ENCODE data around the gene PCNX4. TPM values are rescaled to one million over a fixed set of nuclear protein-coding genes. Genes with fewer than 3 reads are reported as not detected.

PCNX4 gene
- total and polyA plus RNA-seq, 8 donors = 6.8 to 105 (median 30.7) TPM

DNA sequence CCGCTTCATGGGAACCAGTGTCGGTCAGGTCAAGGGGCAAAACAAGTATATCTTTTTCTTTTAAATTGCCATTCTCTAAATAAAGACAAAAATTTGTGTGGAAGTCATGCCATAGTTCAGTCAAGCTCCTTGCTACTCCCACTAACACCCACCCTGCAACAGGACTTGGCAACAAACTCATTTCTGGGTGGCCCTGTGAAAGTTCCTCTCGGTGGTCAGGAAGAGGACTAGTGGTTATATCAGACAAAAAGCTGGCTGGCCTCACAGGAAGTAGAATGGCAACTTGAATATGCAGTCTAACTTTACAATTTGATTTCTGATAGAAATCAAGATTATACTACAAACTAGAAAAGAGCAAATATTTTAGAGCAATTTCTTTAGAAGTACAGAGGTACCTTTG lies 62.3 kb downstream of the PCNX4 start:
- WGBS, 5 donors = 72 to 94% (median 80%) methylated on average over 3 of the region's 3 CpGs
- Histone ChIP-seq H3K36me3 (peaks cover 15 to 63% (median 49%) of the 10 kb centered on the region in 4 donors), H3K9me3 (no peaks in the 10 kb centered on the region), H3K4me3 (no peak overlapping the region), H3K27ac (peak overlapping the region in 3 of 5 donors; percentile 2 to 58 (median 4)), H3K27me3 (no peaks in the 10 kb centered on the region), H3K4me1 (peaks cover 0 to 71% (median 36%) of the 10 kb centered on the region in 4 donors)
- no peak for DNase-seq
- TF ChIP-seq EP300 (IDR thresholded peaks at IDR 0.05) (no peak), POLR2AphosphoS5 (IDR thresholded peaks at IDR 0.05) (no peak), POLR2A (IDR thresholded peaks at IDR 0.05) (no peak)
- TF ChIP-seq, protein P1, sequence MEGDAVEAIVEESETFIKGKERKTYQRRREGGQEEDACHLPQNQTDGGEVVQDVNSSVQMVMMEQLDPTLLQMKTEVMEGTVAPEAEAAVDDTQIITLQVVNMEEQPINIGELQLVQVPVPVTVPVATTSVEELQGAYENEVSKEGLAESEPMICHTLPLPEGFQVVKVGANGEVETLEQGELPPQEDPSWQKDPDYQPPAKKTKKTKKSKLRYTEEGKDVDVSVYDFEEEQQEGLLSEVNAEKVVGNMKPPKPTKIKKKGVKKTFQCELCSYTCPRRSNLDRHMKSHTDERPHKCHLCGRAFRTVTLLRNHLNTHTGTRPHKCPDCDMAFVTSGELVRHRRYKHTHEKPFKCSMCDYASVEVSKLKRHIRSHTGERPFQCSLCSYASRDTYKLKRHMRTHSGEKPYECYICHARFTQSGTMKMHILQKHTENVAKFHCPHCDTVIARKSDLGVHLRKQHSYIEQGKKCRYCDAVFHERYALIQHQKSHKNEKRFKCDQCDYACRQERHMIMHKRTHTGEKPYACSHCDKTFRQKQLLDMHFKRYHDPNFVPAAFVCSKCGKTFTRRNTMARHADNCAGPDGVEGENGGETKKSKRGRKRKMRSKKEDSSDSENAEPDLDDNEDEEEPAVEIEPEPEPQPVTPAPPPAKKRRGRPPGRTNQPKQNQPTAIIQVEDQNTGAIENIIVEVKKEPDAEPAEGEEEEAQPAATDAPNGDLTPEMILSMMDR (IDR thresholded peaks at IDR 0.05) = no peak
- intact Hi-C loops (cut with DNase I; ENCODE audit: low total_unique reads) = no loop called here

GRCh38 chr14:60154671-60155070 lies 62.9 kb downstream of the PCNX4 start:
- H3K4me3 ChIP-seq = no peak overlapping the region
- DNase-seq = no peak
- peaks cover 0 to 77% (median 39%) of the 10 kb centered on the region in 4 donors for H3K4me1 ChIP-seq
- no peak for TF ChIP-seq POLR2AphosphoS5 (IDR thresholded peaks at IDR 0.05)
- TF ChIP-seq EP300 (IDR thresholded peaks at IDR 0.05) = no peak
- TF ChIP-seq, protein P1 (IDR thresholded peaks at IDR 0.05) = no peak
- WGBS, 5 donors = 86 to 97% (median 92%) methylated on average over 2 of the region's 2 CpGs
- H3K36me3 ChIP-seq = peaks cover 15 to 56% (median 43%) of the 10 kb centered on the region in 4 donors
- no peaks in the 10 kb centered on the region for H3K27me3 ChIP-seq
- intact Hi-C loops (cut with DNase I; ENCODE audit: low total_unique reads) = no loop called here
- H3K9me3 ChIP-seq = no peaks in the 10 kb centered on the region
- peak overlapping the region in 3 of 5 donors; percentile 2 to 58 (median 4) for H3K27ac ChIP-seq

DNA sequence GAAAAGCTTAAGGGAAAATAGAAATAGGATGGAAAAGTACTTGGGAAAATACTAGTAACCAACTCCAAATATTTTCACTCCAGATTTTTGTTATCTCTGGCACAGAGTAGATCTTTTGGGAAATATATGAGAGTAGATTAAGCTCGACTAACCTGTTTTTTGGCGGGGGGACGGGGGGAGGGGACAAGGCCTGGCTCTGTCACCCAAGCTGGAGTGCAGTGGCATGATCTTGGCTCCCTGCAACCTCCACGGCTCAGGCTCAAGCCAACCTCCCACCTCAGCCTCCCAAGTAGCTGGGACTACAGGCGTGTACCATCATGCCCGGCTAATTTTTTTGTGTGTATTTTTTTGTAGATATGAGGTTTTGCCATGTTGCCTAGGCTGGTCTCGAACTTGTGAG lies 68.7 kb downstream of the PCNX4 start:
- TF ChIP-seq POLR2A (IDR thresholded peaks at IDR 0.05) (no peak), EP300 (IDR thresholded peaks at IDR 0.05) (no peak), POLR2AphosphoS5 (IDR thresholded peaks at IDR 0.05) (no peak)
- TF ChIP-seq, protein P1 (IDR thresholded peaks at IDR 0.05) = no peak

GRCh38 chr14:60161196-60162107 lies 69.7 kb downstream of the PCNX4 start:
- Histone ChIP-seq H3K36me3 (peaks cover 0 to 4% (median 1%) of the 10 kb centered on the region in 4 donors), H3K27ac (peak overlapping the region in 4 of 5 donors; percentile 7 to 57 (median 42)), H3K4me3 (no peak overlapping the region), H3K9me3 (no peaks in the 10 kb centered on the region), H3K27me3 (no peaks in the 10 kb centered on the region), H3K4me1 (peaks cover 11 to 88% (median 45%) of the 10 kb centered on the region in 4 donors)
- 66 to 86% (median 76%) methylated on average over 2 of the region's 2 CpGs for WGBS, 5 donors
- TF ChIP-seq EP300 (IDR thresholded peaks at IDR 0.05) (no peak), POLR2AphosphoS5 (IDR thresholded peaks at IDR 0.05) (no peak), POLR2A (IDR thresholded peaks at IDR 0.05) (no peak)
- TF ChIP-seq, protein P1 (IDR thresholded peaks at IDR 0.05) = no peak
- intact Hi-C loops (cut with DNase I; ENCODE audit: low total_unique reads) = loop anchor here (10.0 kb wide), 1 partner anchor 67 kb away; the partner anchor contains the start of gene PCNX4
- no peak for DNase-seq

More for the DNA sequence above, 68.7 kb downstream of the PCNX4 start:
- peaks cover 11 to 85% (median 44%) of the 10 kb centered on the region in 4 donors for H3K4me1 ChIP-seq
- 69 to 87% (median 77%) methylated on average over 7 of the region's 7 CpGs for WGBS, 5 donors
- no peak overlapping the region for H3K4me3 ChIP-seq
- no peaks in the 10 kb centered on the region for H3K27me3 ChIP-seq
- no peak for DNase-seq
- H3K9me3 ChIP-seq = no peaks in the 10 kb centered on the region
- intact Hi-C loops (cut with DNase I; ENCODE audit: low total_unique reads) = loop anchor here (10.0 kb wide), 1 partner anchor 66 kb away; the partner anchor contains the start of gene PCNX4
- peaks cover 0 to 10% (median 4%) of the 10 kb centered on the region in 4 donors for H3K36me3 ChIP-seq
- H3K27ac ChIP-seq = no peak overlapping the region

All from stomach (tissue), 9 donors.